Fibroblast of the aortic adventitia (primary cell): ENCODE measurements around the gene PTGIS. TPM values are rescaled to one million over a fixed set of nuclear protein-coding genes. Genes with fewer than 3 reads are reported as not detected.

Experiments
- DNase-seq: peaks from one replicate; pipeline ENCODE4 v3.0.0-alpha.2; 2010; ENCODE audit warnings: low read depth
- H3K4me3 ChIP-seq: 2 replicates; pipeline ENCODE4 v1.5.1; 2011; ENCODE audit warnings: low read depth, mild to moderate bottlenecking, control low read depth, low read length, moderate library complexity
- total RNA-seq: library from RNA; depleted of rRNA; stranded (reverse); fragments of >200 nt; gene quantifications from 2 replicates; pipeline ENCODE4 v1.2.3, GENCODE V29; 2012; ENCODE audit warnings: low replicate concordance
- TF ChIP-seq, protein P1 (sequence below): IDR thresholded peaks from 2 replicates; pipeline ENCODE4 v1.5.1; 2011; ENCODE audit warnings: mild to moderate bottlenecking, low read length, control low read depth, inconsistent platforms; ENCODE audit not compliant: insufficient read depth

PTGIS gene
- total RNA-seq, 1 donor = 1,011 TPM

DNA sequence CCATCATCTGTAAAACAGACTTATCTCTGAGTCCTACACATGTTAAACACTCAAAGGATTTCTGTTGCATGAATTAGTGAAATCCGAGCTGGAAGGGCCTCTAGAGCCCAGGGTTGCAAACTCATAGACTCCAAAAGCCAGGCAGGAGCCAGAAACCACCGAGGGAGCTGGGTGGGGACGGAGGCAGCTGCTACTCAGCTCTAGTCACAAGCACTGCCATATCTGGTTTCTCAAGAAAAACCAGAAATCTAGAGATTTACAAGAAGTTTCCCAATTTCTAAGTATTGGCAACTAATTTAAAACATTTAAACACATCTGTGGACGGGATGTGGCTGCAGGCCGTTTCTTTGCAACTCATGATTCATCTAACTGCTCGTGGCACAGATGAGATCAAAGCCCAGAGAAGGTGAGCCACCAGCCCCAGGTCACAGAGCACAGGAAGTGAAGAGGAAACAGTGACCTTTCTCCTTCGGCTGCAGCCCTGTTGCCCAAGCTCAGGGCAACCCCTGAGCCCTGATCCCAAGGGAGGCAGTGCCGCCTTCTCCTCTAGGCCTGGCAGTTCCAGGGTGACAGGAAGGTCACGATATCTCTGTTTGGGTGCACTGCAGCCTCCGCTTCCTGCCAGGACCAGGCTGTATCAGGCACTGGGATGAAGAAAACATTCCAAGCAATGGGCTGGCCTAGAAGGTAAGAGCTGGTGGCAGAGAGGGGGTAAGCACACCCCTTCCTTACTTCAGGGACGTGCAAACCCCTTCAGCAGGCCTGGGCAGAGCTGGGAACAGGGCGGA is 26.4 kb upstream of the PTGIS start:
- TF ChIP-seq, protein P1, sequence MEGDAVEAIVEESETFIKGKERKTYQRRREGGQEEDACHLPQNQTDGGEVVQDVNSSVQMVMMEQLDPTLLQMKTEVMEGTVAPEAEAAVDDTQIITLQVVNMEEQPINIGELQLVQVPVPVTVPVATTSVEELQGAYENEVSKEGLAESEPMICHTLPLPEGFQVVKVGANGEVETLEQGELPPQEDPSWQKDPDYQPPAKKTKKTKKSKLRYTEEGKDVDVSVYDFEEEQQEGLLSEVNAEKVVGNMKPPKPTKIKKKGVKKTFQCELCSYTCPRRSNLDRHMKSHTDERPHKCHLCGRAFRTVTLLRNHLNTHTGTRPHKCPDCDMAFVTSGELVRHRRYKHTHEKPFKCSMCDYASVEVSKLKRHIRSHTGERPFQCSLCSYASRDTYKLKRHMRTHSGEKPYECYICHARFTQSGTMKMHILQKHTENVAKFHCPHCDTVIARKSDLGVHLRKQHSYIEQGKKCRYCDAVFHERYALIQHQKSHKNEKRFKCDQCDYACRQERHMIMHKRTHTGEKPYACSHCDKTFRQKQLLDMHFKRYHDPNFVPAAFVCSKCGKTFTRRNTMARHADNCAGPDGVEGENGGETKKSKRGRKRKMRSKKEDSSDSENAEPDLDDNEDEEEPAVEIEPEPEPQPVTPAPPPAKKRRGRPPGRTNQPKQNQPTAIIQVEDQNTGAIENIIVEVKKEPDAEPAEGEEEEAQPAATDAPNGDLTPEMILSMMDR = no peak
- DNase-seq = peak; percentile 98
- H3K4me3 ChIP-seq = no peak overlapping the region

DNA sequence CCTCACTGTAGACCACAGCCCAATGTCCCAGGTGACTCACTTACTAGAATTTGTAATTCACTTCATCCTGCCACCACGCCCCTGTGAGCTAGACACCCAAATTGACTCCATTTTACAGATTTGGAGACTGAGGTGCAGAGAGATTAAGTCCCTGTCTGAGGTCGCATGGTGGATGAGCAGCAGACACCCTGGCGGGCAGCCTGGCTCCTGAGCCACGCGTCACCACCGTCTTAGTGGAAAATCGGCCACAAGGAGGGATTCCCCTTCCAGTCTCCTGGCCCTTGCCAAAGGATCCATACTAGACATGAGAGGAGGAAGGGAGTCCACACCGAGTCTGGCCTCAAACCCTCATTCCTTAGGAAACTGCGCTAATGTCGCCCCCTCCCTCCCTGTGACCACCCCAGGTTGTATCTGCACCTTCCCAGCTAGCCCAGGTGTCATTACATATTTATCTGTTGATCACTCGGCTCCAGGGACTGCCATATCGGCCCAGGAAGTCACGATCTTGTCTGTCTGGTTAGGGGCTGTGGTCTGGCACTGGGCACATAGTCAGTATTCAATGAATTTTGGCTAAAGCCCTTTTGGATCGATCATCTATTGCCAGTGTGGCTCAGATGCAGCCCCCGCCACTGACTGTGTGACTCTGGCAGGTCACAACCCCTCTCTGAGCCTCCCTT is 25.7 kb upstream of the PTGIS start:
- TF ChIP-seq, protein P1 = no peak
- no peak for DNase-seq

DNA sequence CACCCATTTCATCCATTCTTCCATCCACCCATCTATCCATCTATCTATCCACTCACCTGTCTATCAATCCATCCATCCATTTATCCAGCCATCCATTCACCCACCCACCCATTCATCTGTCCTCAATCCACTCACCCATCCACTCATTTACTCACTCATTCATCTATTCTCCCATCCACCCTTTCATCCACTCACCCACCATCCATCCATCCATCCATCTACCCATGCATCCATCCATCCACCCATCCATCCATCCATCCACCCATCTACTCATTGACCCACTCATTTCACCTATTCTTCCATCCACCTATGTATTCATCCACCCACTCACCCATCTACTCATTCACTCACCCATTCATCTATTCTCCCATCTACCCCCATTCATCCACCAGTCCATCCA is 24.2 kb upstream of the PTGIS start:
- DNase-seq = no peak
- H3K4me3 ChIP-seq = no peak overlapping the region
- TF ChIP-seq, protein P1 = no peak

More for the DNA sequence above, 25.7 kb upstream of the PTGIS start:
- no peak overlapping the region for H3K4me3 ChIP-seq

DNA sequence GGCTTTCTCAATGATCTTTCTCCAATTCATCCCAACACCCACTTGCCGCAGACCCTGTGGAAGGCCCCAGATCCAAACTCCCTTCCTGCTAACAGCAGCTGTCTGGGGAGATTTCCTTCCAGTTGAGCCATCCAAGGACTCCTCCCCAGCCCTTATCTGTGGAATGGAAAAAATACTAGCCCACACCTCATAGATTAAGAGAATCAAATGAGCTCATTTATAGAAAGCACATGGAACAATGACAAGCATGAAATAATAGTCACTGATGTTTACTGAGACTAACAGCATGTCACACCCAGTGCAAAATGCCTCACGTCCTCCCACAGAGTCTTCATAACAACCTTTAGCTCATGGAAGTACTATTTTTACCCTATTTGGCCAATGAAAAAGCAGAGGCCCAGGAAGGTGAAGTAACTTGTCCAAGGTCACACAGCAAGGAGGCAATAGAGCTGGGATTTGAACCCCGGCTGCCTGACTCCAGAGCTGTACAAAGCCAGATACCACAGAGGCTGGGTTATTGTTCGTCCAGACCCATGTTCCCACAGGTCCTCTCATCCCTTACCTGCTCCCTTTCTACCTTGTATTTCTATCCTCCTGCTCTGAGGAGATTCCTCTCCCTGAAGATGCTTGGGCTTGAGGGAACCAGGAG is 23.4 kb upstream of the PTGIS start:
- peak; percentile 98 for DNase-seq
- no peak overlapping the region for H3K4me3 ChIP-seq
- TF ChIP-seq, protein P1 = no peak

DNA sequence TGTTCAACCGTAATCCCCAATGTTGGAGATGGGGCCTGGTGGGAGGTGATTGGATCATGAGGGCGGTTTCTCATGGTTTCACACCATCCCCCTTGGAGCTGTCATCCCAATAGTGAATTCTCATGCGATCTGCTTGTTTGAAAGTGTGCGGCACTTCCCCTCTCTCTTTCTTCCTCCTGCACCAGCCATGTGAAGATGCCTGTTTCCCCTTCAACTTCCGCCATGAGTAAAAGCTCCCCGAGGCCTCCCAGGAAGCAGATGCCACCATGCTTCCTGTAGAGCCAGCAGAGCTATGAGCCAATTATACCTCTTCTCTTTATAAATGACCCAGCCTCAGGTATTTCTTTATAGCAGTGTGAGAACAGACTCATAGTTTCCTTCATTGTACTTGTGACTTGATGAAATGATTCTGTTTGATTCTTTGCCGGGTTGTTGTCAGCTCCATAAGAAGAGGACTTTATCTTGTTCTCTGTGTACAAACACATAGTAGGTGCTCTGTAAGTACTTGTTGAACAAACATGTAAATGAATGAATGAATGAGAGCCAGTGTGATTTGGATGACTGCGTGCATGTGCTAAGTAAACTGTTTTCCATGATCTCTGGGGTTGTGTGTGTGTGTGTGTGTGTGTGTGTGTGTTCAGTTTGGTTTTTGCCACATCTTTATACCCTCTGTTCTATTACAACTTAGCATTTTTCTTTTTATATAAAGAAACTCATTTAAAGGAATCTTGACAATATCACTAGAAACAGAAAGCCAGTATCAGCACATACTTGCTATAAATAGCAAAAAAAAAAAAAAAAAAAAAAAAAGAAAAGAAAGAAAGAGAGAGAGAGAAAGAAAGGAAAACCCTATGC is 22.5 kb upstream of the PTGIS start:
- DNase-seq = peak; percentile 62
- TF ChIP-seq, protein P1 = no peak

DNA sequence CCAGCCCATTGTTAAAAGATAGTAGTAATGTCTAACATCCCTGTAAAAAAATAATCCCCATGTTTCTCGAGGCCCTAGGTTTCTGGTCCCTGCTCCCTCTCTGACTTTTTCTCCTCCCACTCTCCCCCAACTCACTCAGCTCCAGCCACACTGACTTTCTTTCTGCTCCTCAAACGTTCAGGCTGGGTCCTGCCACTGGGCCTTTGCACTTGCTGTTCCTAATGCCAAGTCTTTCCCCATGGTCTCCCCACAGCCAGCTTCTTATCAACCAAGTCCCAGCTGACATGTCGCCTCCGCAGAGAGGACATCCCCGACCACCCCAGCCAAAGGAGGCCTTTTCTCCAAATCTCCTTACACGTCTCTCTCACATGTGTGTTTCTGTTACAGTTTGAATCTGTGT is 21.8 kb upstream of the PTGIS start:
- no peak for DNase-seq
- TF ChIP-seq, protein P1 = no peak
- H3K4me3 ChIP-seq = no peak overlapping the region

More for the DNA sequence above, 22.5 kb upstream of the PTGIS start:
- H3K4me3 ChIP-seq = no peak overlapping the region
